ENCODE data around the gene MRPL14.
"Not testable (repeated sequence)": the region's sequence is repeated elsewhere in the genome, so short reads cannot be mapped to it uniquely, and the experiment has no call there.

The MRPL14 gene

DNA sequence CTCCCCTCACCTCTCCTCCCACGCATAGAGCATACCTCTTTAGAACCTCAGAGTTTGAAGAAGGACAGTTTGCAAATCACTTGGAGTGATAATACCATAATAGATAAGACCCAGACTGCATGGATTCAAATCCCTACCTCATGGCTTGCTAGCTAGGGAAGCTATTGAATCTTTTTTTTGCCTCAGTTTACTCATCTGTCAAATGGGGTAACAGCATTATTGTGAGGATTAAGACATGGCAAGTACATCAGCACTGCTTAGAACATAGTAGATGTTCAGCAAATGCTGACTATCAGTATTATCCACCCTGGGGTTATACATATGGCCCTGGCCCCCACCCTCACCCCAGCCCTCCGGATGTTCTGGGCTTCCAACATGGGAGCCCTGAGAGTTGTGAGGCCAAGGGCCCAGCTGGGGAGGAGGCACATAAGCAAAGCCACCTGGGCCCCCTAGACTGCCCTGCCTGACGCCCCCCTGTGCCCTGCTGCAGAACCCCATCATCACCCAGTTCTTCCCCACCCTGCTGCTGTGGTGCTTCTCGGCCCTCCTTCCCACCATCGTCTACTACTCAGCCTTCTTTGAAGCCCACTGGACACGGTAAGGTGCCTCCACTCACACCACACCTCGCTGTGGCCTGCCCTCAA, 22.2 kb upstream of the MRPL14 start:
- DNase-seq, result no peak

DNA sequence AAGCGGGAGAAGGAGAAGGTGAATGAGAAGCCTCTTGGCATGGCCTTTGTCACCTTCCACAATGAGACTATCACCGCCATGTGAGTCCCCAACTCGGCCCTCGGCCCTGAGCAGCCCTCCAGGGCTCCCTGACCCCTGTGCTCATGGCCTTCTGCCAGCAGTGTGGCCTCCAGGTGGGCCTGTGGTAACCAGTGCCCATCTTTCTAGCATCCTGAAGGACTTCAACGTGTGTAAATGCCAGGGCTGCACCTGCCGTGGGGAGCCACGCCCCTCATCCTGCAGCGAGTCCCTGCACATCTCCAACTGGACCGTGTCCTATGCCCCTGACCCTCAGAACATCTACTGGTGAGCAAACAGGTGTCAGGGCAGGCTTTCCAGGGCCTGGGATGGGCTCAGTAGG, 21.1 kb upstream of the MRPL14 start:
- DNase-seq, result no peak

DNA sequence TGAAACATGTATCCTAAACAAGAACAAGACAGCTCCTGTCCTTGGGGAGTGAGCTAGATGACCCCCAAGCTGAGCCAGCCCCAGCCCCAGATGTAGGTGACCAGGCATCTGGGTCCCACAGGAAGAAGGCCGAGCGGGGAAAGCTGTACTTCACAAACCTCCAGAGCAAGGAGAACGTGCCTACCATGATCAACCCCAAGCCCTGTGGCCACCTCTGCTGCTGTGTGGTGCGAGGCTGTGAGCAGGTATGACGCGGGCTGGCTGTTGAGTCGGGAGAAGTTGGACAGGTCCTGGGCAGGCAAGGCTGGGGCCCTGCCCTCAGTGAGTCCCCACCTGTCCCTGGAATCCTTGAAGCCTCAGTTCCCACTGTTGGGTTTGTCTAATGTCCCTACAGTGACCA, 20.0 kb upstream of the MRPL14 start:
- DNase-seq, result no peak

DNA sequence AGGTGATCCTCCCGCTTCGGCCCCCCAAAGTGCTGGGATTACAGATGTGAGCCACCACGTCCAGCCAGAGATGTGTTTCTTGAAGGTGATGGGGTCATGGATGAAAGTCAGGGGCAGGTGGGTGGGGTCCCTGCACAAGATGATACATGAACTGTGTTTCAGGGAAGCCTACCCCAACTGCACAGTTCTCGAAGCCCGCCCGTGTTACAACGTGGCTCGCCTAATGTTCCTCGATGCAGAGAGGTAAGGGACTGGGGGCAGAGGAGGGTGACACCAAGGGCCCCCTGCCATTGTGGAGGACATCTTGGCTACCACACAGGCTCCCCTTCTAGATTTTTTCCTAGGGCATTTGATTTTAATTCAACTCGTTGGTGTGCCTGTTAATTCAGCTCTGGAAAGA, 19.4 kb upstream of the MRPL14 start:
- no peak for DNase-seq

DNA sequence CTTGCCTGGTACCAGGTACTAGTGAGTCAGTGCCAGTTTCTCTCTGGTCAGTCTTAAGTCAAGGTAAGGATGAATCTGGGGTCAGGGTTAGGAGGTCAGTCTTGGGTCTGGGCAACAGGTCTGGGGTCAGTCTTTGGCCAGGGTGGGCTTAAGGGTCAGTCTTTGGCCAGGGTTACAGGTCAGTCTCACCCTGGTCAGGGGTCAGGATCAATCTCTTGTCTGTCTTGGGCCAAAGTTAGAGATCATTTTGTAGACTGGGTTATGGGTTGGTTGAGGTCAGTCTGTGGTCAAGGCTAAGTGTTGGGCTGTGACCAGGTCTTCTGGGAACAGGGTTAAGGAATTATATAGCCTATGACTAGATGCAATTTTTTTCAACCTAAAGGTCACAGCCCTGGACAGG, 18.6 kb upstream of the MRPL14 start:
- DNase-seq, result no peak

DNA sequence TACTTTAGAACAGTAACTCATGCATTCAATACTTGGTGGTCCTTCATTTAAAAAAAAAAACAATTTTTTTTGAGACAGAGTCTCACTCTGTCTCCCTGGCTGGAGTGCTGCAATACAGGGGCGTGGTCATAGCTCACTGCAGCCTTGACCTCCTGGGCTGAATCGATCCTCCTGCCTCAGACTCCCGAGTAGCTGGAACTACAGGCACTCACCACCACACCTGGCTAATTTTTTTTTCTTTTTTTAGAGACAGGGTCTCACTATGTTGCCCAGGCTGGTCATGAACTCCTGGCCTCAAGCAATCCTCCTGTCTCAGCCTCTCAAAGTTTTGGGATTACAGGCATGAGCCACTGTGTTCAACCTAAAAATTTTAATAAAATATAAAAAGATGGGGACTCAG, 17.3 kb upstream of the MRPL14 start:
- DNase-seq, result not testable (repeated sequence)

DNA sequence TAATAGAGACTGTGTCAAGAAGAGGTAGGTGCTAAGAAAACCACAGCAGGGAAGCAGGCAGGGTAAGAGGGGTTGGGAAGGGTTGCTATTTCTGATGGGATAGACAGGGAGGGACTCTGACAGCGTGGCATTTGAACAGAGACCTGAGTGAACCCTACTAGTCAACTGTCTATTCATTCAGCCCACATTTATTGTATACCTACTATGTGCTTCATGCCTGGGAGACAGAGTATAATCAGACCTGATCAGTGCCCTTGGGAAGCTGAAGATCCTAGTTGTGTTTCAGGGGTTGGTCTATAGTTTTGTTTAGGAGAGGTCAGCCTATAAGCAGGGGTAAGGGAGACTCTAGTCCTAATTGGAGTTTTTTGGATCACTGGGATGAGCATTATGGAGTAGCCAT, 16.5 kb upstream of the MRPL14 start:
- no peak for DNase-seq

DNA sequence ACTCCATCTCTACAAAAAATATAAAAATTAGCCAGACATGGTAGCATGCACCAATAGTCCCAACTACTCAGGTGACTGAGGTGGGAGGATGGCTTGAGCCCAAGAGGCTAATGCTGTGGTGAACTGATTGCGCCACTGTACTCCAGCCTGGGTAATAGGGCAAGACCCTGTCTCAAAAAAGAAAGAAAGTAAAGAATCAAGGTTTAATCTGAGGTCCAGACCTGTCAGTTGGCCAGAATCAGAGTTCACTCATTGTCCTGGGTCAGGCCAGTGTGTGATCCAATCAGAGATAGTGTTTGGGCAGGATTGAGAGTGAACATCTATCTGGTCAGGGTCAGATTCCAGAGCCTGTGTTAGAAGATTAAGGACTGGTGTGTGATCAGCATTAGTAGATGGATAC, 15.6 kb upstream of the MRPL14 start:
- no peak for DNase-seq

DNA sequence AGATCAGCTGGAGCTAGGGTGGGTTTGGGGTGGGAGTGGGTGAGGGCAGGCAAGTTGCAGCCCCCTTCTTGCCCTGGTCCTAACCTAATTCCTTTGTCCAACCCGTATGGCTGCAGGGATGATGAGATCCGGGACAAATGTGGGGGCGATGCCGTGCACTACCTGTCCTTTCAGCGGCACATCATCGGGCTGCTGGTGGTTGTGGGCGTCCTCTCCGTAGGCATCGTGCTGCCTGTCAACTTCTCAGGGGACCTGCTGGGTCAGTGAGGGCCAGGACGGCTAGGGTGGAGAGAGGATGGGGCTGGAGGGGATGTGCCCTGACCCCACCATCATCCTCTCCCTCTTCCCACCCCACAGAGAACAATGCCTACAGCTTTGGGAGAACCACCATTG, 12.1 kb upstream of the MRPL14 start:
- DNase-seq, result no peak

DNA sequence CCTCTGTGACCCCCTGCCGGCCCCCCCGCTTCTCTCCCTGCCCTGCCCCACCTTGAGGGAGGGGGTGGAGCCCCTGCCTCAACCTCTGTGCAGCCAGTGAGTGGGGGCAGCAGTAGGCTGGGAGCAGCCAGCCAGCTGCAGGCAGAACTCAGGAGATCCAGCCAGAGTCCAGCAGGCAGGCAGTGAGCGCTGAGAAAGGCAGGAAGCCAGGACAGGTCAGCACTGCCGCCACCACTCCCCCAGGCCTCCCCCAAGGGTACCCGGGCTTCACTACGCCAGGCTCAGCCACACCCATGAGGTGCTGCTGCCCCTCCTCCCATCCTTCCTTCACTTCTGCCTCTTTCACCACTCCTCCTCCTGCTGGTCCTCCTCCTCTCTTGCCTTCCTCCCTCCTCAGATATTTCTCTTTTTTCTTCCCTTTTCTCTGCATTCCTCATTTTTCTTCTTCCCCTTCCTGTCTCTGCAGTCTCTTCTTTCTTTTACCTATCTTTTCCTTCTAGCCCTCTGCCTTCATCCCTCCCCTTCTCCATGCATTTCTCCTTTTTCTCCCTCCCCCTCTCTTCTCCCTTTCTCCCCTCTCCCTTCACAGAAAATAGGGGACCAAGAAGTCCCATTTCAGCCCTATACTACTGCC, 11.6 kb upstream of the MRPL14 start:
- DNase-seq, result no peak

DNA sequence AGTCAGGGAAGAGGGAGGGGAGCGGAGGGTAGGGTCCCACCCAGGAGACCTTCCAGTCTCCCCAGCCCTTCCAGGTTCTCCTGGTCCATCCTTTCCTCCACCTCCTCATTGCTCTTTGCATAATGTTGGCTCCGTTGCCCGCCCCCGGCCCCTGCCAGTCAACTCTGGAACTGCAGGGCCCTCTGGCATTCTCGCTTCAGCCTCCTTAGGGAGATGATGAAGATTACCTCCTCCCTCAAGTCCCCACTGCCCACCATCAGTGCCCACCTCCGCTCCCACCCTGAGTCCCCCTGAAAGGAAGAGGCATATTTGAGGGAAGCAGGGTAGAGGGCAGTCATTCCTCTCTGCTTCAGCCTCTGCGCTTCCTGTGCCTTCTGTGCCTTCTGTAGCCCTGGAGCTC, 8.6 kb upstream of the MRPL14 start:
- DNase-seq, result no peak

DNA sequence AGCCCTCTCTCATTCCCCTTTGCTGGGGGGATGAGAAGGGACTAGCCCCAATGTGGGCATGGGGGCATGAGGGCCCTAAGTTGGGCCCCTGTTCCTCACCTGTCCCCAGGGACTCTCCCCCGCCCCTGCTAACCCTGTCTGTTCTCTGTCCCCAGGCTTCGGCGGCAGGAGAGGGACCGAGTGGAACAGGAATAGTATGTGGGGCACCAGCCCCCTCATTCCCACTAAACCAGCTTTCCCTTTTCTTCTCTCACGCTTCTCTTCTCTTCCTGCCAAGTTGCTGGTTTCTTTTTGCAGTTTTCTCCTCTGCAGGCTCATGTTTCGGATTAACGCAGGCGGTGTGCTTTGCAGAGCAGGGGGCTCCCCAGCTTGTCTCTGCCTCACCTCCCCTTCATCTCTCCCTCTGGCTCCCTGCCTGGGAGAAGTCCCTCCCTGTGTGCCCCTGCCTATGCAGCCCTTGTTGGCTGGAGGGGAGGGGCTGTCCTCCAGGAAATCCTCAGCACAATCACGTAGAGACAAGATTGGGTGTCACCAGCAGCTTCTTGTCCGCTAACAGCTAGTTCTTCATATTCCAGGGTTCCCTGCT, 8.0 kb upstream of the MRPL14 start:
- no peak for DNase-seq

DNA sequence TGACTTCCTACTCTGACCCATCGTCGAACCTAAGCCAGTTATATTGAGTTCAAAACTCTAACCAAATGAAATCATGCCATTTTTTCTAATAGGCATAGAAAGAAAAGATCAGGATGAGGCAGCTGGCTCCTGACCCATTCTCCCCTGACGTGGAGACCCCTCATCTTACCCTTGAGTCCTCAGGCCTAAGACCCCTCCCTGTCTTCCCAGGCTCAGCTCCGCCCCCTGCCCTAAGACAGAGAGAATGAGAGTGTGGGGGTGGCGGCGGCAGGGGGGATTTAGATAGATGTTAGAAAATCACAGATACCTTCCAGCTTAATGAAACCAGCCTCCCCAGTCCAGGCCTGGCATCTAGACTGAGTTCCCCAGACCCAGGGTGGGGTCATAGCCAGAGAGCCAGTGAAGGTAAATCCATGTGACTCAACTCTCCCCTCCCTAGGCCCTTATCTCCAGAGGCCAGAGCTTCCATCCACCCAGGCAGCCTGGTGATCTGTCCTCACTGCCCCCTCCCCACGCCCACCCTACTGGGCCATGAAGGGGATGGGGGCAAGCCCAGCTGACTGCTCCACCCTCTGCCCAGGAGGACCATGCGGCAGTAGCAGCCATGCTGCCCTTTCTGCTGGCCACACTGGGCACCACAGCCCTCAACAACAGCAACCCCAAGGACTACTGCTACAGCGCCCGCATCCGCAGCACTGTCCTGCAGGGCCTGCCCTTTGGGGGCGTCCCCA, 6.9 kb upstream of the MRPL14 start:
- DNase-seq, result no peak

DNA sequence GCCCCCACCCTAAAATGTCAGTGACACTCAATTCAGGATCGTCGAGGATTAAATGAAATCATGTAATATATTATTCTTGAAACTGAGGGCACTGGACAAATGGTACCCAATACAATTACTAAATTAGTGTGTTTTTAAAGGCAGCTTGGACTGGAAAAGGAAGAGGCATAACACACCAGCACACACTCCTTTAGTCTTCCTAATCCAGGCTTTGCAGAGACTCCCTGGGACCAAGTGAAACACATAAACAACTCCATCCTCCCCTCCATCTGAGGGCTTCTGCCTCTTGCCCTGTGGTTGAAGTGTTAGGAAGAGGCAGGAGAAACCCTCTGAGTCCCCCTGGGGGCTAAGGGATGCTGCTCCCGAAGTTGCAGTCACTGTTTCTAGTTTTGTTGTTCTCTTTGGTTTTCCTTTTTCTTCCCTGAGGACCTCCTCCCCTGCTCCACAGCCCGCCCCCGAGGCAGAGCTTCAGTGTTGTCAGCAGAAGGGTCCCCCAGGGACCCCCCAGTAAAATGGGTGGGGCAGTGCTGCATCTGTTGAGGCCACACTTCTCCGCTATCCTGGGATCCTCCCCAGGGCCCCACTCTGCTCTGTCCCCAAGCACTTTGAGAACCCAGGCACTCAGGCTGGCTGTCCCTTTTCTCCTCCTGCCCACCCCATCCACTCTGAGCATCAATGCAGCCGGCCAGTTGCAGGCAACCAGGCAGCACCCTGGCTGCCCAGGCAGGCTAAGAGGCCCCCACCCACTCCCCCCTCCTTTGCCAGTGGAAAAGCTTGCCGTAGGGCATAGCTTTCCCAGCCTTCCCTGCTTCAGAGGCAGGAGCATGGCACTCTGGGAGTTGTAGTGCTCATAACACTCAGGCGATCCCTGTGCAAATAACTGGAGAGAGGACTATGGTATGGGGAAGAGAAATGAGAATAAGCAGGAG, 6.0 kb upstream of the MRPL14 start:
- DNase-seq, result no peak

DNA sequence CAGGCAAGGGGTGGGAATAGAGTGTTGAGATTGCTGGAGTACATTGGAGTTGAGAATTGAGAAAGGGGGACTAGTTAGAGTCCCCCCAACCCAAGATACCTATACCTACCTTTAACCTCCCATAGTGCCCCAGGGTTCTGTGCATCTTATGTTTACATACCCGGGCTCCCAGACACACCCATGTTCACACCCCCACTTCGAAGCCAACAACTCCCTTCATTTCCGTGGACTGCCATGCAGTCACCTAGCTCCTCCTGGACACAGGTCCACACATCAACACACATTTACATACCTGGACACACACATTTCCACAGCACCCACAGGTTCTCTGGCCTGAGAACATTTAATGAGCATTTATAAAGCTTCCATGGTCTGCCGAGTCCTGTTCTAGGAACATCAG, 5.2 kb upstream of the MRPL14 start:
- no peak for DNase-seq

DNA sequence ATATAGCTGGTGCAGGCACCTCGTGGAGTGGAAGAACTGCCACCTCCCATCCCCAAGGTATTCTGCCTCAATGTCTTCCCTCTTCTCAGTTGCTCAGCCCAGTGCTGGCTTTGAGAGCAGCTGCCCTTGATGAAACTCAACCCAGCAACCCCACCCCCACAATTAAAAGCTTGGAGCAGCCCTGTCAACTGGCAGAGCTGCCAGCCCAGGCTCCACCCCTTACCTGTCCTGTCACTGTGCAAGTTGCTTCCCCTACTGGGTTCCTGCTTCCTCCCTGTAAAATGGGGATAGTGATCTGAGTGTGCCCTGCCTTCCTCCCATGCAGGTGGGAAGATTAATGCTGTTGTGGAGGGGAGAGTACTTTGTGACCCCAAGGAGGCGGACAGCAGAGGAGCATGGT, 4.6 kb upstream of the MRPL14 start:
- no peak for DNase-seq

DNA sequence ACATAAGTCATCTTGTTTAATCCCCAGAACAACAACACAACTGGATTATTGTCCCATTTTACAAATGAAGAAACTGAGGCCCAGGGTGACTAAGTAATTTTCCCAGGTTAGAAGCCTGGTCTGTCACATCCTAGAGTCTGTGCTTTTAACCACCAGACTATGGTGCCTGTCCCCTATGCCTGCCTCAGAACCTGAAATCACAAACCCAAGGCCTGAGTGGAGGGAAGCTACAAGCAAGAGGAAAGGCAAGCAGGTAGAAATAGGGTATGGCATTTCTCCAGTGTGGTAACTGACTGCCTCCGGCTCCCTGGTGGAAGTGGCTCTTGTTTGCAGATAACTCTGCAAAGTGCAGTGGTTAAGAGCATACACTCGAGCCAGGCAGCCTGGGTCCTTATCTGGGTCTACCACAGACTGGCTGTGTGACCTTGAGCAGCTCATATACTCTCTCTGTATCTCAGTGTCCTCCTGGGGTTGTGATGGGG, 2.6 kb upstream of the MRPL14 start:
- DNase-seq, result no peak

DNA sequence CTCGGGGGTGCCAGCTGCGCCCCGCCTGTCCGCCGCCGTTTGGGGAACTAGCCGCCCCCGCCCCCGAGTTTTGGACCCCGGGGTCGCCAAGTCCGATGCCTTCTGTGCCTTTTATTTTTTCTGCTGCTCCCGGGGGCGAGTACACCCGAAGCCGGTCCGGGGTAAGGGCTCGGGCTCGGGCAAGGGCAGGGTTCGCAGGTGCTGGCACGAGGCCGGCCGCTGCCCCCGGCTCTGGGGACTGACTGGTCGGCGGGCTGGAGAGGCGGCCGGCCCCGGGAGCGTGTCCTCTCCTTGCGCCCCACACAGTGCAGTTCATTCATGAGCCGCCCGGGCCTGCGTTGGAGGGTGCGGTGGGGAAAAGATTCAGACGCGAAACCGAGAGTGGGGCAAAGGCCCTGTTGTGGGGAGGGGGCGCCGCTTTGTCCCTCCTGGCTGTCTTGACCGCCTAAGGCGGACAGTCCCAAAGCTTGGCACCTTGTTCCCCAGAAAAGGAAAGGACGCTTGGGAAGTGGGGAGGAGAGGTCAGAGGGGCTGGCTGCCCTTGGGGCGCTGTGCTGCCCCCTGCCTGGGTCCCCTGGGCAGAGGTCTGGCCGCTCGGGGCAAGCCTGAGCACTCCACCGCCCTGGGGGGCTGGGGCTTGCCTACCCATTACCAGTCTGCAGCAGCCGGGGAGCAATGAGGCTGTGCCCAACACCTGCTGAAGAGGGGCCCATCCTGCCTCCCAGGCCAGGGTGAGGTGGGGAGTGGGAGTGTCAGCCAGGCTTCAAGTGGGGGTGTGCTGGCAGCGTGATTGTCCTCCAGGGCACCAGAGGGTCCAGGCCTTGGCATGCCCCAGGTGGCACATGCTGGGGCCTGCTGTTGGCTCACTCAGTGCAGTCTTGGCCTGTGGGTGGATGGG, 1.0 kb upstream of the MRPL14 start:
- DNase-seq, result no peak

DNA sequence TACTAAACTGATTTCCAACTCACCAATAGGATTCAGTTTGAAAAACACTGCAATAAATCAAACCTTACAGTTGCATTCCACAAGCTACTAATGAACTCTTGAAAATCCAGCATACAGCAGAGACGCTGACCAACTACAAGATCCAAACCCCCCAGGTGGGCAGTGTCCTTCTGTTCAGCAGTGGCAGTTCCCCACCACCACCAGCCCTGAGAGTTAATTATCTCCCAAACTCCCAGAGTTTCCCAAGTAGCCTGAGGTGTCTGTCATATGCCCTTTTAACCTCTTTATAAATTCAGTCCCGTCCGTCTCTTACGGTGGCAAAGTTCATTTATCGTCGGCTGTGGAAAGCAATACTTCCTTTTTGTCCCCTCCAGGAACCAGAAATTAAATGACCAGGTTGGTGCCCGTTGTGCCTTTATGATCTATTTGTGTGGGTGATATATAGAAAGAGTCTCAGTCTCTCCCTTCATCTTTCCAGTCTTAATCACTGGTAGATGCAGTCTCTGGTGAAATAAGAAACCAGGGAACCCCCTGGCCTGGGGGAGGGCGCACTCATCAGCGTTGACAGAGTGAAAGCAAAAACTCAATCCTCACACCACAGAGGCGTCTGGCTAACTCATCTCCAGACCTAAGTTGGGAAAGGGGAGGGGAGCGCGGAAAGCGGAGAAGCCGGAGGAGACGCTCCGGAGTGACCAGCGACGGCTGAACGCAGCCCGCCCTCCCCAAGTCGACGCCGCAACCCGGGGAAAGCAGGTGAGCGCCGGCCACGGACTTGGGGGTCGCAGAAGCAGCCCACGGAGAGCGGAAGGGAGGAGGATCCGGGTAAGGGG, 717 bp downstream of the MRPL14 start:
- peak; percentile 90 for DNase-seq

DNA sequence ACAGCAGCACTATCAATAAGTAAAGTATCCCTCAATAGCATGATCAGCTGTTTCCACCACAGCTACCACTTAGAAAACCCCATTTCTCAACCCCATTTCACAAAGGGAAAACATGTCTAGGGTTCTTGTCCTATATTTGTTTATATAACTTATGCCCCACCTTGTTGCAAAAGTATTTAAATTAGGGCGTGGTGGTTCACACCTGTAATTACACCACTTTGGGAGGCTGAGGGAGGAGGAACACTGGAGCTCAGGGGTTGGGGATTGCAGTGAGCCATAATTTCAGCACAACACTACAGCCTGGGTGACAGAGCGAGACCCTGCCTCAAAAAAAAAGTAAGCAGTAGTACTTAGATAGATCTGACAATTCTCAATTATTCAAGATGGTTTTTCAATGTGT, 3.7 kb downstream of the MRPL14 start:
- DNase-seq, result no peak

DNA sequence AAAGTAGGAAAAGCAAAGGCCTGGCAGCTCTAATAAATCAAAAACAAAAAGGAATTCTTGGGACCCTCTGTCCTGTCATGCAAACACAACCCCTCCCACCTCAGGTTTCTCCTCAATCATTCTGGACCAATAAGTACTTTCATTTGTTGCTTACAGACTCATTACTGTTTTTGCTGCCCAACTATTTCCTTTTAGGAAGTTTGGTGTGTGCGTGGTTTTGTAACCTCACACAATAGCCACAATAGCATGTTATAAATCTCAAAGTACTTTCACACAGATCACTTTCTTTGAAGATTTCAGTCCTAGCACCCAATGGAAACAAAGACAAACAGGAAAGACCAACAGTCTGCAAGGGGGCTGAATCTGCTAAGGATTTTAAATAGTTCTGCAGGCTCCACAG, 4.5 kb downstream of the MRPL14 start:
- no peak for DNase-seq
